ENCODE measurements around the gene KRTAP2-2. TPM values are rescaled to one million over a fixed set of nuclear protein-coding genes. Genes with fewer than 3 reads are reported as not detected.
"Not testable (repeated sequence)": the region's sequence is repeated elsewhere in the genome, so short reads cannot be mapped to it uniquely, and the experiment has no call there.

Gene KRTAP2-2
- total and polyA plus RNA-seq, 2 of the 4 experiments (the other 2 are of a cell fraction): 0.17 TPM; not detected in 1

DNA sequence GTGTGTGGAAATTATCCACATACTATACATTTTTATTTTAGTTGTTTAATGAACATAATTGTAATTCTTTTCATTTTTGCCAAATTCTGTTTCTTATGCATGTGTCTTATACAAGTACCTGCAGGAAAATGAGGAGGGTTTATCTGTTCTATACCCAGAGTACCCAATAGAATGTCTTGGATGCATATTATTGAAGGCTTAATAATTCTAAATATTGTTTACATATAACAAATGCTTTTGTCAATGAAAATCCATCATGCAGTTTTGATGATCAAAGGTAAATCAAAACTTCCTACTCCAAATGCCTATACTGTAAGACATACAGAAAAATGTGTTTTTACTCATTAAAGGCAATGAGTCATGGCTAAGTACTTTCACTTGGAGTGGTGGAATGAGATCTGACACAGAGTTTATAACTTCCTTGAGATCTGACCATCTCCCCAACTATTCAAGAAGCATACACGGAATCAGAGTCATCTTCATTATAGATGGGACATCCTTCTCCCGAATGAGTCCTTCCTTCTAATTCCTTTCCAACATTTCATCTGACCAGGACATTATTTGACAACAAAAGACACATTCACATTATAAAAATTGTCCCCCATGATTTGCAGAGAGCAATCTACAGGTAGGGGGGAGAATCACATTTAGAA, 49.5 kb upstream of the KRTAP2-2 start:
- DNase-seq (peak; percentile 77), ATAC-seq (ENCODE audit: low read depth) (peak; percentile 81)
- H3K4me1 ChIP-seq (ENCODE audit: control insufficient read depth, insufficient read depth, low read length); H2BK20ac ChIP-seq (ENCODE audit: low read depth, low read length); CTCF ChIA-PET; intact Hi-C loops (cut with micrococcal nuclease); H3K9me3 ChIP-seq (ENCODE audit: control insufficient read depth, insufficient read depth, low read length); H3K9me1 ChIP-seq (ENCODE audit: insufficient read depth, low read length); H4K5ac ChIP-seq (ENCODE audit: low read depth, low read length); H3K79me1 ChIP-seq (ENCODE audit: low read depth in 1 of 2, low read length in 2 of 2); H3K18ac ChIP-seq (ENCODE audit: low read depth, low read length); H2AK5ac ChIP-seq (ENCODE audit: low read depth, low read length); H3K27ac ChIP-seq (ENCODE audit: insufficient read depth, low read length); BruUV-seq (replicated peaks); H3K36me3 ChIP-seq (ENCODE audit: control insufficient read depth, insufficient read depth, low read length); H3K4me2 ChIP-seq (ENCODE audit: low read depth, low read length); H2AK9ac ChIP-seq (replicated peaks; ENCODE audit: low read depth, low read length, poor library complexity); dilution Hi-C loops (cut with HindIII; ENCODE audit: low sequenced_read_pairs, unreplicated experiment); POLR2A ChIA-PET (ENCODE audit: unreplicated experiment); H3K27me3 ChIP-seq (ENCODE audit: control insufficient read depth, insufficient read depth, low read length); H4K91ac ChIP-seq (ENCODE audit: insufficient read depth, low read depth, low read length); H3K23ac ChIP-seq (ENCODE audit: low read depth, low read length); H3K9ac ChIP-seq (ENCODE audit: low read depth, low read length); H2AFZ ChIP-seq (replicated peaks; ENCODE audit: low read length, poor library complexity); H3K14ac ChIP-seq (replicated peaks; ENCODE audit: low read depth, low read length); H3K4ac ChIP-seq (ENCODE audit: low read depth, low read length); H3K4me3 ChIP-seq (ENCODE audit: insufficient read depth, low read depth, low read length); H4K20me1 ChIP-seq (ENCODE audit: insufficient read depth, low read length); H2BK15ac ChIP-seq (ENCODE audit: low read depth, low read length); in situ Hi-C loops (cut with MboI; ENCODE audit: low sequenced_read_pairs): not testable (repeated sequence)
- Histone ChIP-seq H4K8ac (ENCODE audit: low read depth in 2 of 2, low read length in 2 of 2) (peak overlapping the region in 1 of 2 experiments; percentile 49; a peak in 1 of 4 replicates), H3K56ac (ENCODE audit: extremely low read depth, insufficient read depth, low read length) (0 out of 2 replicates have a peak overlapping the region, but pooled peaks have one; percentile 32), H2BK120ac (ENCODE audit: low read depth, low read length) (peak overlapping the region; percentile 5; the same call in 1 of the 2 replicates), H2BK5ac (ENCODE audit: low read depth, low read length, poor library complexity, severe bottlenecking) (peak overlapping the region; percentile 94)
- WGBS, 2 experiments (ENCODE audit: extremely low coverage in 2 of 2, insufficient read length in 1 of 2): no CpG with 5 or more reads among the region's 2 CpGs
- 0 out of 2 replicates have a peak, but pooled peaks have one; percentile 8 for TF ChIP-seq FOS (IDR thresholded peaks at IDR 0.05; ENCODE audit: low read depth, low read length)

All from IMR-90 (cell line).